Measurements from ENCODE around the gene KIF16B. TPM values are rescaled to one million over a fixed set of nuclear protein-coding genes. Genes with fewer than 3 reads are reported as not detected.

KIF16B gene
- total RNA-seq, 1 experiment from 2014 or later, result 12.7 TPM

DNA sequence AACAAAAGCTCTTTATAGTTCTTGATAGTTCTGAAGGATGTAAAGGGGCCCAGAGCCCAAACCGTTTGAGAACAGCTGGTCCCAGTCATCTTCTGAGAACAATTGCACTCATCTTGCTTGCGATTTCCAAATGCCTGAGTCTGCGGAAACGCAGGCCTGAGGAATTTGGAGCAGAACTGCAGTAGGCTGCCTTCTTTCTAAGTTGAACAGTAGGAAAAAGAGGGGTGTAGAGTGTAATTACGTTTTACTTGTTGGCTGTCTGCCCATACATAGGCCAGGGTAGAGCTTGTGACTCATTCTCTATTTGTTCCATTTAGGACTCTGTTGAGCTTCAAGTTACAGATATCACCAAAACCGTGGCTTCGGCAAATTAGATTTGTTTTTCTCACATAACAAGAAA lies 42.0 kb upstream of the KIF16B start:
- Histone ChIP-seq H3K27me3 (ENCODE audit: low read length) (peaks cover 12% of the 10 kb centered on the region; the same call in 1 of the 2 replicates), H3K79me2 (ENCODE audit: low read length) (no peaks in the 10 kb centered on the region), H2AFZ (ENCODE audit: low read length) (no peak overlapping the region), H3K9me3 (ENCODE audit: low read length) (no peaks in the 10 kb centered on the region), H3K9me2 (replicated peaks; ENCODE audit: low read length) (no peaks in the 10 kb centered on the region), H3K4me2 (ENCODE audit: low read length) (peak overlapping the region; percentile 59), H4K20me1 (ENCODE audit: low read length) (no peaks in the 10 kb centered on the region), H3K9ac (ENCODE audit: low read length) (no peak overlapping the region), H3F3A (ENCODE audit: low read length, unreplicated experiment) (no peaks in the 10 kb centered on the region), H3K4me1 (ENCODE audit: insufficient read depth, low read length) (peaks cover 9% of the 10 kb centered on the region), H3K4me3 (ENCODE audit: low read length) (no peak overlapping the region), H3K27ac (ENCODE audit: low read length) (no peak overlapping the region), H3K36me3 (ENCODE audit: low read depth, low read length) (no peaks in the 10 kb centered on the region)
- POLR2A ChIA-PET (ENCODE audit: unreplicated experiment), result no interaction called here
- CTCF ChIA-PET, result no interaction called here
- TF ChIP-seq, protein P1, sequence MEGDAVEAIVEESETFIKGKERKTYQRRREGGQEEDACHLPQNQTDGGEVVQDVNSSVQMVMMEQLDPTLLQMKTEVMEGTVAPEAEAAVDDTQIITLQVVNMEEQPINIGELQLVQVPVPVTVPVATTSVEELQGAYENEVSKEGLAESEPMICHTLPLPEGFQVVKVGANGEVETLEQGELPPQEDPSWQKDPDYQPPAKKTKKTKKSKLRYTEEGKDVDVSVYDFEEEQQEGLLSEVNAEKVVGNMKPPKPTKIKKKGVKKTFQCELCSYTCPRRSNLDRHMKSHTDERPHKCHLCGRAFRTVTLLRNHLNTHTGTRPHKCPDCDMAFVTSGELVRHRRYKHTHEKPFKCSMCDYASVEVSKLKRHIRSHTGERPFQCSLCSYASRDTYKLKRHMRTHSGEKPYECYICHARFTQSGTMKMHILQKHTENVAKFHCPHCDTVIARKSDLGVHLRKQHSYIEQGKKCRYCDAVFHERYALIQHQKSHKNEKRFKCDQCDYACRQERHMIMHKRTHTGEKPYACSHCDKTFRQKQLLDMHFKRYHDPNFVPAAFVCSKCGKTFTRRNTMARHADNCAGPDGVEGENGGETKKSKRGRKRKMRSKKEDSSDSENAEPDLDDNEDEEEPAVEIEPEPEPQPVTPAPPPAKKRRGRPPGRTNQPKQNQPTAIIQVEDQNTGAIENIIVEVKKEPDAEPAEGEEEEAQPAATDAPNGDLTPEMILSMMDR (conservative IDR thresholded peaks at IDR 0.05; ENCODE audit: low read depth, low read length), result no peak
- TF ChIP-seq EZH2phosphoT487 (IDR thresholded peaks at IDR 0.05; ENCODE audit: borderline replicate concordance, low read length) (no peak), EZH2 (IDR thresholded peaks at IDR 0.05; ENCODE audit: low read length, unreplicated experiment) (no peak)
- DNase-seq (peak; percentile 75), ATAC-seq (peak; percentile 56)
- no TSS peak for BruUV-seq (replicated peaks)
- intact Hi-C loops (cut with micrococcal nuclease), result no loop called here

GRCh38 chr20:16613954-16614353 lies 40.7 kb upstream of the KIF16B start:
- Histone ChIP-seq H3K27ac (ENCODE audit: low read length) (no peak overlapping the region), H3K27me3 (ENCODE audit: low read length) (peaks cover 12% of the 10 kb centered on the region; the same call in 1 of the 2 replicates), H3K9ac (ENCODE audit: low read length) (no peak overlapping the region), H3K36me3 (ENCODE audit: low read depth, low read length) (no peaks in the 10 kb centered on the region), H3K4me3 (ENCODE audit: low read length) (no peak overlapping the region), H4K20me1 (ENCODE audit: low read length) (no peaks in the 10 kb centered on the region), H3F3A (ENCODE audit: low read length, unreplicated experiment) (no peaks in the 10 kb centered on the region), H3K9me2 (replicated peaks; ENCODE audit: low read length) (no peaks in the 10 kb centered on the region), H3K9me3 (ENCODE audit: low read length) (no peaks in the 10 kb centered on the region), H3K79me2 (ENCODE audit: low read length) (no peaks in the 10 kb centered on the region), H2AFZ (ENCODE audit: low read length) (no peak overlapping the region), H3K4me2 (ENCODE audit: low read length) (no peak overlapping the region), H3K4me1 (ENCODE audit: insufficient read depth, low read length) (peaks cover 9% of the 10 kb centered on the region)
- POLR2A ChIA-PET (ENCODE audit: unreplicated experiment), result no interaction called here
- ATAC-seq (no peak), DNase-seq (no peak)
- intact Hi-C loops (cut with micrococcal nuclease), result no loop called here
- CTCF ChIA-PET, result no interaction called here
- TF ChIP-seq EZH2 (IDR thresholded peaks at IDR 0.05; ENCODE audit: low read length, unreplicated experiment), result no peak
- TF ChIP-seq, protein P1 (conservative IDR thresholded peaks at IDR 0.05; ENCODE audit: low read depth, low read length), result no peak
- TF ChIP-seq EZH2phosphoT487 (IDR thresholded peaks at IDR 0.05; ENCODE audit: borderline replicate concordance, low read length), result no peak
- BruUV-seq (replicated peaks), result no TSS peak

- H3K9ac ChIP-seq (ENCODE audit: low read length), result no peak overlapping the region
- no peaks in the 10 kb centered on the region for H3K36me3 ChIP-seq (ENCODE audit: low read depth, low read length)
- ATAC-seq, result no peak
- H3F3A ChIP-seq (ENCODE audit: low read length, unreplicated experiment), result no peaks in the 10 kb centered on the region
- H3K27me3 ChIP-seq (ENCODE audit: low read length), result peaks cover 12% of the 10 kb centered on the region; the same call in 1 of the 2 replicates
- CTCF ChIA-PET, result no interaction called here
- DNase-seq, result no peak
- TF ChIP-seq EZH2 (IDR thresholded peaks at IDR 0.05; ENCODE audit: low read length, unreplicated experiment) (no peak), EZH2phosphoT487 (IDR thresholded peaks at IDR 0.05; ENCODE audit: borderline replicate concordance, low read length) (no peak)
- TF ChIP-seq, protein P1 (conservative IDR thresholded peaks at IDR 0.05; ENCODE audit: low read depth, low read length), result no peak
- intact Hi-C loops (cut with micrococcal nuclease), result no loop called here
- no peak overlapping the region for H3K4me2 ChIP-seq (ENCODE audit: low read length)
- no peaks in the 10 kb centered on the region for H4K20me1 ChIP-seq (ENCODE audit: low read length)
- no peak overlapping the region for H2AFZ ChIP-seq (ENCODE audit: low read length)
- POLR2A ChIA-PET (ENCODE audit: unreplicated experiment), result no interaction called here
- no peaks in the 10 kb centered on the region for H3K9me2 ChIP-seq (replicated peaks; ENCODE audit: low read length)
- no peaks in the 10 kb centered on the region for H3K79me2 ChIP-seq (ENCODE audit: low read length)
- BruUV-seq (replicated peaks), result no TSS peak
- peaks cover 17% of the 10 kb centered on the region for H3K4me1 ChIP-seq (ENCODE audit: insufficient read depth, low read length)
- no peak overlapping the region for H3K27ac ChIP-seq (ENCODE audit: low read length)
- no peaks in the 10 kb centered on the region for H3K9me3 ChIP-seq (ENCODE audit: low read length)
- H3K4me3 ChIP-seq (ENCODE audit: low read length), result no peak overlapping the region
Measured at GRCh38 chr20:16612706-16613105, 39.5 kb upstream of the KIF16B start.

Data from PC-3 (cell line).